SU-DHL-6 (cell line): Measurements from ENCODE around the gene SLC39A11.

Experiments used
- H2AFZ ChIP-seq: fragments of 200-600 bp; sonication (generic); 2 replicates; pipeline ENCODE4 v1.6.1; 2014; ENCODE audit warnings: low read depth, mild to moderate bottlenecking, moderate library complexity, mixed read lengths, antibody characterized with exemption, low read length; ENCODE audit not compliant: severe bottlenecking
- H3F3A ChIP-seq: fragments of 200-600 bp; shearing (Covaris generic); 2 replicates; pipeline ENCODE4 v1.6.0; 2016; ENCODE audit warnings: antibody characterized with exemption, mild to moderate bottlenecking; ENCODE audit not compliant: insufficient read depth
- H3K27ac ChIP-seq: fragments of 200-600 bp; sonication (generic); 2 replicates; pipeline ENCODE4 v1.5.1; 2016; ENCODE audit warnings: low read depth, mild to moderate bottlenecking, low read length, moderate library complexity, mixed read lengths
- H3K27me3 ChIP-seq: fragments of 200-600 bp; sonication (generic), shearing (Covaris generic); 2 replicates; pipeline ENCODE4 v1.6.0; 2014; ENCODE audit warnings: mild to moderate bottlenecking, low read length
- H3K36me3 ChIP-seq: fragments of 200-600 bp; sonication (generic); 2 replicates; pipeline ENCODE4 v1.6.1; 2014; ENCODE audit warnings: mild to moderate bottlenecking, low read length, mixed read lengths
- H3K4me2 ChIP-seq: fragments of 300-600, 200-600 bp; shearing (Covaris generic), sonication (generic); 2 replicates; pipeline ENCODE4 v1.6.0; 2014; ENCODE audit warnings: low read length, low read depth, mild to moderate bottlenecking; ENCODE audit not compliant: poor library complexity, severe bottlenecking
- H3K4me3 ChIP-seq: fragments of 200-600 bp; sonication (generic); 2 replicates; pipeline ENCODE4 v1.5.1; 2014; ENCODE audit warnings: antibody characterized with exemption, low read length, mild to moderate bottlenecking, mixed read lengths; ENCODE audit not compliant: insufficient read depth, poor library complexity, severe bottlenecking
- H3K79me2 ChIP-seq: fragments of 200-600 bp; sonication (generic); 2 replicates; pipeline ENCODE4 v1.6.1; 2014; ENCODE audit warnings: mild to moderate bottlenecking, low read length, moderate library complexity; ENCODE audit not compliant: insufficient read depth
- H3K9ac ChIP-seq: fragments of 200-600 bp; sonication (generic); 2 replicates; pipeline ENCODE4 v1.7.0; 2014; ENCODE audit warnings: mild to moderate bottlenecking, low read length
- H3K9me2 ChIP-seq: fragments of 200-600 bp; sonication (generic); replicated peaks from 2 replicates; pipeline ENCODE4 v1.6.1; 2014; ENCODE audit warnings: low read length; ENCODE audit not compliant: insufficient read depth
- H3K9me3 ChIP-seq: fragments of 200-600 bp; sonication (generic); 2 replicates; pipeline ENCODE4 v1.6.1; 2014; ENCODE audit warnings: low read length, mixed read lengths; ENCODE audit not compliant: insufficient read depth
- H4K20me1 ChIP-seq: fragments of 200-600 bp; sonication (generic); 2 replicates; pipeline ENCODE4 v1.6.1; 2014; ENCODE audit warnings: low read depth, mild to moderate bottlenecking, antibody characterized with exemption, low read length, moderate library complexity, mixed read lengths
- CTCF ChIP-seq: fragments of 200-600 bp; sonication (generic); IDR thresholded peaks from one replicate; pipeline ENCODE4 v1.5.1; 2017; ENCODE audit warnings: antibody characterized with exemption, mild to moderate bottlenecking, low read length, moderate library complexity; ENCODE audit not compliant: insufficient read depth, poor library complexity, severe bottlenecking
- EZH2phosphoT487 ChIP-seq: fragments of 200-600 bp; sonication (generic), shearing (Covaris generic); conservative IDR thresholded peaks from 2 replicates; pipeline ENCODE4 v1.6.1; 2018; ENCODE audit warnings: mild to moderate bottlenecking, antibody characterized with exemption, low read length, moderate library complexity, mixed read lengths

Gene SLC39A11

GRCh38 chr17:72603420-72604242 lies 488.9 kb downstream of the SLC39A11 start:
- Histone ChIP-seq H3K4me3 (no peak overlapping the region), H3K9me2 (no peaks in the 10 kb centered on the region), H3K79me2 (no peaks in the 10 kb centered on the region), H4K20me1 (no peaks in the 10 kb centered on the region), H3K27ac (no peak overlapping the region), H2AFZ (peak overlapping the region; percentile 57), H3K27me3 (no peaks in the 10 kb centered on the region), H3F3A (no peaks in the 10 kb centered on the region), H3K4me2 (peak overlapping the region; percentile 8), H3K9me3 (no peaks in the 10 kb centered on the region), H3K9ac (no peak overlapping the region), H3K36me3 (no peaks in the 10 kb centered on the region)
- TF ChIP-seq CTCF (no peak), EZH2phosphoT487 (no peak)

- Histone ChIP-seq H3K4me2 (peak overlapping the region; percentile 8), H3K9me3 (no peaks in the 10 kb centered on the region), H3K27me3 (no peaks in the 10 kb centered on the region), H3K36me3 (no peaks in the 10 kb centered on the region), H3K9me2 (no peaks in the 10 kb centered on the region), H2AFZ (peak overlapping the region; percentile 57), H3K27ac (no peak overlapping the region), H3K9ac (no peak overlapping the region), H3K79me2 (no peaks in the 10 kb centered on the region), H3K4me3 (no peak overlapping the region), H4K20me1 (no peaks in the 10 kb centered on the region), H3F3A (no peaks in the 10 kb centered on the region)
- TF ChIP-seq CTCF (no peak), EZH2phosphoT487 (no peak)
Measured at GRCh38 chr17:72602517-72603419, 489.7 kb downstream of the SLC39A11 start.

GRCh38 chr17:72600934-72601333 lies 491.6 kb downstream of the SLC39A11 start:
- Histone ChIP-seq H4K20me1 (no peaks in the 10 kb centered on the region), H3K9me2 (no peaks in the 10 kb centered on the region), H3K79me2 (no peaks in the 10 kb centered on the region), H3K9me3 (no peaks in the 10 kb centered on the region), H3K4me3 (no peak overlapping the region), H2AFZ (no peak overlapping the region), H3K4me2 (no peak overlapping the region), H3K36me3 (no peaks in the 10 kb centered on the region), H3K9ac (no peak overlapping the region), H3F3A (no peaks in the 10 kb centered on the region), H3K27ac (no peak overlapping the region), H3K27me3 (no peaks in the 10 kb centered on the region)
- TF ChIP-seq CTCF (no peak), EZH2phosphoT487 (no peak)
